PFSK-1 (cell line): ENCODE measurements around the gene SHLD2.

Experiments
- POLR2AphosphoS5 ChIP-seq: IDR thresholded peaks from 2 replicates; pipeline ENCODE4 v1.6.1; 2012; ENCODE audit warnings: low read depth, mild to moderate bottlenecking, control low read depth, low read length, moderate library complexity
- REST ChIP-seq, 2 experiments: IDR thresholded peaks; 2 replicates each; pipeline versions ENCODE4 v1.6.1 to v1.8.0; 2011 to 2012; ENCODE audit warnings: low read depth in 2 of 2, low read length in 2 of 2, control low read depth in 1 of 2, inconsistent platforms in 1 of 2, mild to moderate bottlenecking in 1 of 2, moderate library complexity in 1 of 2; ENCODE audit not compliant: insufficient read depth in 1 of 2
- SIN3A ChIP-seq: IDR thresholded peaks from 2 replicates; pipeline ENCODE4 v1.6.1; 2012; ENCODE audit warnings: mild to moderate bottlenecking, low read length, moderate library complexity, borderline replicate concordance; ENCODE audit not compliant: insufficient read depth

DNA sequence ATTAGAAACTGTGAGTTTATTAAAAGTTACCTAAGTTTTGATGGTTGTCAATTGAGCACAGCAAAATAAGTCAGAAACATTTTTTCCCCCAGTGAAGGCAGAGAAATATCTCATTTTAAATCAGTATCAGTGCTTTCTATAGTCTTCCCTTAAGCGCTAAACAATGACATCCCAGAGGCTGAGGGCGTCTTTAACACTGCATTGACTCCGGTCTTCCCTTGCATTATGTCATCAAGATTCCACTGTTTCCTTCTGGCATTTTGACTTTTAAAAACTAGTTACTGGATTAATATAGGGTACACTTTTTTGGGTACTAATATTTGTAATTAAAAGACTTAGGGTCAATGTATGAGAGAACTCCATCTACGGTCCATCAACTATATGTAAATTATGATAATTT, 4.2 kb upstream of the SHLD2 start:
- no peak for TF ChIP-seq POLR2AphosphoS5
- no peak for TF ChIP-seq REST (IDR thresholded peaks at IDR 0.05; ENCODE audit: insufficient read depth in 1 of 2, low read depth in 2 of 2, low read length in 2 of 2)
- no peak for TF ChIP-seq SIN3A
